Nephron progenitor cell (in vitro differentiated cells): ENCODE data around the gene UQCR11.

Experiments used
- DNase-seq: peaks from one replicate; pipeline ENCODE4 v3.0.0; 2021
- H3K27ac Mint-ChIP-seq: 2 replicates; pipeline ENCODE4 v1.8.0; 2021; ENCODE audit warnings: mild to moderate bottlenecking, moderate library complexity, mixed read lengths
- H3K27me3 Mint-ChIP-seq: 2 replicates; pipeline ENCODE4 v1.8.0; 2021; ENCODE audit warnings: mild to moderate bottlenecking, low read depth, mixed read lengths; ENCODE audit not compliant: poor library complexity
- H3K36me3 Mint-ChIP-seq: 2 replicates; pipeline ENCODE4 v1.8.0; 2021; ENCODE audit warnings: low read depth, mixed read lengths
- H3K4me1 Mint-ChIP-seq: 2 replicates; pipeline ENCODE4 v1.8.0; 2021; ENCODE audit warnings: mixed read lengths
- H3K4me3 Mint-ChIP-seq: 2 replicates; pipeline ENCODE4 v1.8.0; 2021; ENCODE audit warnings: mild to moderate bottlenecking, moderate library complexity, mixed read lengths
- H3K9me3 Mint-ChIP-seq: 2 replicates; pipeline ENCODE4 v1.8.0; 2021; ENCODE audit warnings: mild to moderate bottlenecking, moderate library complexity, mixed read lengths
- CTCF ChIP-seq: fragments of 200-600 bp; sonication (generic); IDR thresholded peaks from 2 replicates; pipeline ENCODE4 v1.5.0; 2021; ENCODE audit warnings: antibody characterized with exemption

UQCR11 gene

GRCh38 chr19:1574354-1575136, 30.7 kb downstream of the UQCR11 start:
- H3K9me3 Mint-ChIP-seq: peaks cover 4% of the 10 kb centered on the region
- TF ChIP-seq CTCF: no peak
- no peak overlapping the region for H3K4me3 Mint-ChIP-seq
- H3K27me3 Mint-ChIP-seq: peaks cover 16% of the 10 kb centered on the region
- H3K36me3 Mint-ChIP-seq: peaks cover 8% of the 10 kb centered on the region
- peak overlapping the region; percentile 54 for H3K27ac Mint-ChIP-seq
- no peak for DNase-seq
- peaks cover 15% of the 10 kb centered on the region for H3K4me1 Mint-ChIP-seq

- Mint-ChIP-seq H3K36me3 (peaks cover 5% of the 10 kb centered on the region), H3K4me3 (no peak overlapping the region), H3K27ac (no peak overlapping the region), H3K4me1 (peaks cover 15% of the 10 kb centered on the region), H3K9me3 (peaks cover 4% of the 10 kb centered on the region), H3K27me3 (peaks cover 24% of the 10 kb centered on the region)
- no peak for DNase-seq
- TF ChIP-seq CTCF: no peak
Measured at GRCh38 chr19:1572795-1573194, 32.5 kb downstream of the UQCR11 start.

GRCh38 chr19:1571358-1571757, 33.9 kb downstream of the UQCR11 start:
- Mint-ChIP-seq H3K4me1 (peaks cover 15% of the 10 kb centered on the region), H3K27ac (no peak overlapping the region), H3K27me3 (peaks cover 24% of the 10 kb centered on the region), H3K36me3 (peaks cover 5% of the 10 kb centered on the region), H3K4me3 (no peak overlapping the region), H3K9me3 (peaks cover 4% of the 10 kb centered on the region)
- DNase-seq: no peak
- TF ChIP-seq CTCF: no peak

DNA sequence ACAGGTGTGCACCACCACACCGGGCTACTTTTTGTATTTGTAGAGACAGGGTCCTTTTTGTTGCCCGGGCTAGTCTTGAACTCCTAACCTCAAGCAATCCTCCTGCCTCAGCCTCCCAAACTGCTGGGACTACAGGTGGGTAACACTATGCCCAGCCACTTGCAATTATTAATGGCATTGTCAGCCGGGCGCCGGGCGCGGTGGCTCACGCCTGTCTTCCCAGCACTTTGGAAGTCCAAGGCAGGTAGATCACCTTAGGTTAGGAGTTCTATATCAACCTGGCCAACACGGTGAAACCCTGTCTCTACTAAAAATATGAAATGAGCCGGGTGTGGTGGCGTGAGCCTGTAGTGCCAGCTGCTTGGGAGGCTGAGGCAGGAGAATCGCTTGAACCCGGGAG, 34.4 kb downstream of the UQCR11 start:
- Mint-ChIP-seq H3K4me1 (peaks cover 15% of the 10 kb centered on the region), H3K36me3 (peaks cover 2% of the 10 kb centered on the region), H3K9me3 (peaks cover 4% of the 10 kb centered on the region), H3K4me3 (peak overlapping the region; percentile 72), H3K27me3 (peaks cover 23% of the 10 kb centered on the region), H3K27ac (no peak overlapping the region)
- no peak for TF ChIP-seq CTCF
- DNase-seq: no peak

DNA sequence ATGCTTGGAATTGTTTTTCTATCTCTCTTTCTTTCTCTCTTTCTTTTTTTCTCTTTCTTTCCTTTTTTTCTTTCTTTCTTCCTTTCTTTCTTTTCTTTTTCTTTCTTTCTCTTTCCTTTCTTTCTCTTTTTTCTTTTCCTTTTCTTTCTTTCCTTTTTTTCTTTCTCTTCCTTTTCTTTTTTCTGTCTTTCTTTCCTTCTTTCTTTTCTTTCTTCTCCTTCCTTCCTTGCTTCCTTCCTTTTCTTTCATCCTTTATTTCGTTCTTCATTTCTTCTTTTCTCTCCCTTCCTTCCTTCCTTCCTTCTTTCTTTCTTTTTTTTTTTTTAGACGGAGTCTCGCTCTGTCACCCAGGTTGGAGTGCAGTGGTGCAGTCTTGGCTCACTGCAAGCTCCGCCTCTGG, 35.3 kb downstream of the UQCR11 start:
- Mint-ChIP-seq H3K4me3 (peak overlapping the region; percentile 72), H3K4me1 (peaks cover 20% of the 10 kb centered on the region), H3K36me3 (peaks cover 5% of the 10 kb centered on the region), H3K27me3 (peaks cover 21% of the 10 kb centered on the region), H3K27ac (no peak overlapping the region), H3K9me3 (peaks cover 4% of the 10 kb centered on the region)
- TF ChIP-seq CTCF: no peak
- DNase-seq: no peak
